Measurements from ENCODE around the gene CFD.
"Not testable (repeated sequence)": the region's sequence is repeated elsewhere in the genome, so short reads cannot be mapped to it uniquely, and the experiment has no call there.

Gene CFD

GRCh38 chr19:827314-827709 lies 32.2 kb upstream of the CFD start:
- no peak for DNase-seq

GRCh38 chr19:827710-828321 lies 31.6 kb upstream of the CFD start, which contains the start of gene AZU1:
AZU1 (plus strand) TSS chr19:827837; CDS start chr19:827847, 10 bp downstream.
- no peak for DNase-seq

GRCh38 chr19:829129-829758 lies 30.2 kb upstream of the CFD start:
- no peak for DNase-seq

GRCh38 chr19:831407-832369 lies 27.8 kb upstream of the CFD start:
- no peak for DNase-seq

GRCh38 chr19:834216-834615 lies 25.2 kb upstream of the CFD start:
- no peak for DNase-seq

- DNase-seq, result no peak
Observed at GRCh38 chr19:835210-835810, 24.2 kb upstream of the CFD start.

GRCh38 chr19:840519-841206 lies 18.8 kb upstream of the CFD start, which contains the start of gene PRTN3:
PRTN3 (plus strand) TSS chr19:840999; CDS start chr19:841009, 10 bp downstream.
- no peak for DNase-seq

GRCh38 chr19:842802-843179 lies 16.7 kb upstream of the CFD start:
- not testable (repeated sequence) for DNase-seq

- DNase-seq, result no peak
Observed at GRCh38 chr19:843180-843835, 16.2 kb upstream of the CFD start.

GRCh38 chr19:843836-844545 lies 15.5 kb upstream of the CFD start:
- no peak for DNase-seq

- DNase-seq, result no peak
Observed at GRCh38 chr19:844546-844971, 14.9 kb upstream of the CFD start.

- DNase-seq, result no peak
Observed at GRCh38 chr19:845707-846521, 13.6 kb upstream of the CFD start.

- no peak for DNase-seq
Observed at GRCh38 chr19:848386-848921, 11.0 kb upstream of the CFD start.

GRCh38 chr19:849195-849594 lies 10.3 kb upstream of the CFD start:
- not testable (repeated sequence) for DNase-seq

- no peak for DNase-seq
Observed at GRCh38 chr19:850221-850978, 9.1 kb upstream of the CFD start.

GRCh38 chr19:850979-851335 lies 8.5 kb upstream of the CFD start:
- DNase-seq, result no peak

GRCh38 chr19:852136-853013 lies 7.1 kb upstream of the CFD start, which contains the start of gene ELANE:
ELANE (plus strand) TSS chr19:852303; CDS start chr19:852329, 26 bp downstream.
- no peak for DNase-seq

GRCh38 chr19:853014-853585 lies 6.4 kb upstream of the CFD start:
- DNase-seq, result no peak

Measured in NCI-H748 treated with DMSO at 0.1 percent for 48 hours (cell line).